GM21515 (cell line): ENCODE data around the gene HMGN4.
"Not testable (repeated sequence)": the region's sequence is repeated elsewhere in the genome, so short reads cannot be mapped to it uniquely, and the experiment has no call there.

Source experiments
- ATAC-seq: cut with Tn5 transposase; IDR thresholded peaks from one replicate; pipeline ENCODE4 v1.9.1; 2021; ENCODE audit not compliant: unreplicated experiment

HMGN4 gene

GRCh38 chr6:26537846-26538571 lies at the start of gene HMGN4:
HMGN4 (plus strand) TSS chr6:26538366; CDS start chr6:26545207, 6,841 bp downstream.
- ATAC-seq = peak; percentile 47

- no peak for ATAC-seq
These were observed 47.9 kb upstream of the HMGN4 start for GRCh38 chr6:26489996-26490964.

GRCh38 chr6:26491604-26492003 lies 46.6 kb upstream of the HMGN4 start:
- ATAC-seq = no peak

GRCh38 chr6:26493258-26493657 lies 44.9 kb upstream of the HMGN4 start:
- ATAC-seq = no peak

GRCh38 chr6:26494117-26494516 lies 44.0 kb upstream of the HMGN4 start:
- ATAC-seq = no peak

- no peak for ATAC-seq
These were observed 42.9 kb upstream of the HMGN4 start for GRCh38 chr6:26495281-26495680.

- ATAC-seq = no peak
These were observed 40.6 kb upstream of the HMGN4 start for GRCh38 chr6:26497610-26498009.

GRCh38 chr6:26500102-26500501 lies 38.1 kb upstream of the HMGN4 start, which contains the start of gene BTN1A1:
BTN1A1 (plus strand) TSS chr6:26500303; CDS start chr6:26501287, 984 bp downstream.
- no peak for ATAC-seq

- ATAC-seq = peak; percentile 18
These were observed 36.6 kb upstream of the HMGN4 start for GRCh38 chr6:26501482-26501986.

- ATAC-seq = peak; percentile 62
These were observed 36.0 kb upstream of the HMGN4 start for GRCh38 chr6:26502165-26502564.

- no peak for ATAC-seq
These were observed 35.5 kb upstream of the HMGN4 start for GRCh38 chr6:26502626-26503025.

GRCh38 chr6:26507658-26508057 lies 30.5 kb upstream of the HMGN4 start:
- no peak for ATAC-seq

GRCh38 chr6:26511033-26511432 lies 27.1 kb upstream of the HMGN4 start:
- not testable (repeated sequence) for ATAC-seq

- no peak for ATAC-seq
These were observed 23.2 kb upstream of the HMGN4 start for GRCh38 chr6:26514984-26515383.

GRCh38 chr6:26516481-26517427 lies 21.4 kb upstream of the HMGN4 start:
- ATAC-seq = no peak

GRCh38 chr6:26519359-26519758 lies 18.8 kb upstream of the HMGN4 start:
- no peak for ATAC-seq

GRCh38 chr6:26520237-26520849 lies 17.8 kb upstream of the HMGN4 start:
- peak; percentile 29 for ATAC-seq

GRCh38 chr6:26520850-26521599 lies 17.1 kb upstream of the HMGN4 start:
- ATAC-seq = peak; percentile 51
